ENCODE data around the gene PRKG1. TPM values are rescaled to one million over a fixed set of nuclear protein-coding genes. Genes with fewer than 3 reads are reported as not detected.

PRKG1 gene
- total and polyA plus RNA-seq, 8 donors = 1.2 to 9.6 (median 2.9) TPM

DNA sequence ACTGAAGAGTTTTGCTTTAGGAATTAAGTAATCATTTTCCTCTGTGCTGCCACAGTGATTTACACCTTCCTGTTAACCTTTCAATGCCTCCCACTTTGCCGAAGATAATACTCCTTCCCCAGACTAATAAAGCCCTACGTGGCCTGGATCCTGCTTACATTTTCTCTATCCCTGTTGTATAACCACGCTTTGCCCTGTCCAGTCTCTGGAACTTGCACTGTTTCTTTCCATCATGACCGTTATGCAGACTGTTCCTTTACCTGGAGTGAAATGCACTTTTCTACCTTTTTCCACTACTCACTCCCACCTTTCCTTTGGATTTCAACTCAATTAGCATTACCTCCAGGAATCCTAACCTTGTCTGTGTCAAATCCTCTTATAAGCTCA lies 154.4 kb downstream of the PRKG1 start:
- intact Hi-C loops (cut with DNase I) = no loop called here
- no peak overlapping the region for H3K4me3 ChIP-seq
- no peaks in the 10 kb centered on the region for H3K27me3 ChIP-seq
- FAIRE-seq = no peak
- H3K4me1 ChIP-seq = peaks cover 0 to 3% (median 0%) of the 10 kb centered on the region in 3 donors
- no peak for ATAC-seq
- H3K9me3 ChIP-seq = no peaks in the 10 kb centered on the region
- no peaks in the 10 kb centered on the region for H3K36me3 ChIP-seq
- WGBS, 2 donors = 79 to 83% methylated on average over 4 of the region's 4 CpGs
- DNase-seq = no peak
- no peak overlapping the region for H3K27ac ChIP-seq
- TF ChIP-seq, protein P1, sequence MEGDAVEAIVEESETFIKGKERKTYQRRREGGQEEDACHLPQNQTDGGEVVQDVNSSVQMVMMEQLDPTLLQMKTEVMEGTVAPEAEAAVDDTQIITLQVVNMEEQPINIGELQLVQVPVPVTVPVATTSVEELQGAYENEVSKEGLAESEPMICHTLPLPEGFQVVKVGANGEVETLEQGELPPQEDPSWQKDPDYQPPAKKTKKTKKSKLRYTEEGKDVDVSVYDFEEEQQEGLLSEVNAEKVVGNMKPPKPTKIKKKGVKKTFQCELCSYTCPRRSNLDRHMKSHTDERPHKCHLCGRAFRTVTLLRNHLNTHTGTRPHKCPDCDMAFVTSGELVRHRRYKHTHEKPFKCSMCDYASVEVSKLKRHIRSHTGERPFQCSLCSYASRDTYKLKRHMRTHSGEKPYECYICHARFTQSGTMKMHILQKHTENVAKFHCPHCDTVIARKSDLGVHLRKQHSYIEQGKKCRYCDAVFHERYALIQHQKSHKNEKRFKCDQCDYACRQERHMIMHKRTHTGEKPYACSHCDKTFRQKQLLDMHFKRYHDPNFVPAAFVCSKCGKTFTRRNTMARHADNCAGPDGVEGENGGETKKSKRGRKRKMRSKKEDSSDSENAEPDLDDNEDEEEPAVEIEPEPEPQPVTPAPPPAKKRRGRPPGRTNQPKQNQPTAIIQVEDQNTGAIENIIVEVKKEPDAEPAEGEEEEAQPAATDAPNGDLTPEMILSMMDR (IDR thresholded peaks at IDR 0.05) = no peak

DNA sequence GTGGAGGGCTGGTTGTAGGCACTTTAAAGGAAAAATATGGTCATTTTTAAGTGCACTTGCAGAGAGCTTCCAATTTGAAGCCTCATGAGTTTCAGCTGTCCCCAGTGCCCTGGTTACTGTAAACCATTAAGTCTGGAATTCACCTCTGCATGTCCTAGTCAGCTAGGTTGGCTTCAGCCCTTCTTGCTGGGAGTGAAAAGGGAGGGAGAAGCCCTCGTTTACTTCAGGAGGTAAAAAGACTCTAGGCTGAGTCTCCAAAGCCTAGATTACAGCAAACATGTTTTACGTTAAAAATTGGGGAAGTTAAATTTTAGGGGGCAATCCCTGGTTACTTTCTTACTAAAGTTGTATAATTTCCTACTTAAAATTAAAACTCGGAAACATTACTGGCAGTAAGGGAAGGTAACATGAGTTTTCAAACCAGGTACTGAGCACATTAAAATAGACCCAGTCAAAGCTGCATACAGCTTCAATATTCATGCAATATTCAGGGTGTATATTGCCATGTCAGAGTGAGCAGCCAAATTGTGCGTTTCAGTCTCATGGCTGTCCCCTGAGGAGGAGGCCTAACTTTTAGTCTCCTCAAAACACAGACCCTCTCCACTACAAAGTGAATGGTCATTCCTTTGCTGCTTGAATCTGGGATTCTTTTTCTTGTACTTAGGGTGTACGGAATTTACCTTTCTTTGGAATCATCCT lies 156.7 kb downstream of the PRKG1 start:
- Histone ChIP-seq H3K27me3 (no peaks in the 10 kb centered on the region), H3K9me3 (no peaks in the 10 kb centered on the region), H3K4me1 (peaks cover 0 to 3% (median 0%) of the 10 kb centered on the region in 3 donors), H3K36me3 (no peaks in the 10 kb centered on the region), H3K4me3 (no peak overlapping the region), H3K27ac (no peak overlapping the region)
- TF ChIP-seq, protein P1 (IDR thresholded peaks at IDR 0.05) = no peak
- ATAC-seq = no peak
- intact Hi-C loops (cut with DNase I) = no loop called here
- DNase-seq = no peak
- 82 to 85% methylated on average over 5 of the region's 5 CpGs for WGBS, 2 donors
- no peak for FAIRE-seq

DNA sequence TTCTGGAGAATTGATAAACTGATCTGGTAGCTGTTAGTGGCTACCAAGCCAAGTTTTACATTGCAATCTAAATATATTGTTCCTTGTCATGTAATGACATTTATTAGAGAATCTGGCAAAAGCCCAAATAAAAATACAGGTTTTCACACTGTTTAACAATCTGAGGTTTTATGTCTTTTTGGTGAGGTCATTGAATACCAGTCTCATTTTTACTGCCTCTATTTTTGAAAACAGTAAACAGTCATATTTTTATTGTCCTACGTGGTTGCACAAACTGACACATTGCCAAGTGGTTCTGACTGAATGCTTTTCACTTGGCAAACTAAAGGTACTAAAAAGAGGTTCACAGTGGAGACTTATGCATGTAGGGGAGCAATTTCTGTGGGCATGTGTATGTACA lies 157.5 kb downstream of the PRKG1 start:
- H3K4me3 ChIP-seq = no peak overlapping the region
- FAIRE-seq (peak; percentile 66), ATAC-seq (no peak), DNase-seq (no peak)
- no peaks in the 10 kb centered on the region for H3K9me3 ChIP-seq
- WGBS, 2 donors = 50 to 64% methylated on average over 1 of the region's 1 CpG
- TF ChIP-seq, protein P1 (IDR thresholded peaks at IDR 0.05) = no peak
- no peaks in the 10 kb centered on the region for H3K27me3 ChIP-seq
- intact Hi-C loops (cut with DNase I) = no loop called here
- H3K4me1 ChIP-seq = peaks cover 0 to 3% (median 0%) of the 10 kb centered on the region in 3 donors
- H3K36me3 ChIP-seq = no peaks in the 10 kb centered on the region
- no peak overlapping the region for H3K27ac ChIP-seq

DNA sequence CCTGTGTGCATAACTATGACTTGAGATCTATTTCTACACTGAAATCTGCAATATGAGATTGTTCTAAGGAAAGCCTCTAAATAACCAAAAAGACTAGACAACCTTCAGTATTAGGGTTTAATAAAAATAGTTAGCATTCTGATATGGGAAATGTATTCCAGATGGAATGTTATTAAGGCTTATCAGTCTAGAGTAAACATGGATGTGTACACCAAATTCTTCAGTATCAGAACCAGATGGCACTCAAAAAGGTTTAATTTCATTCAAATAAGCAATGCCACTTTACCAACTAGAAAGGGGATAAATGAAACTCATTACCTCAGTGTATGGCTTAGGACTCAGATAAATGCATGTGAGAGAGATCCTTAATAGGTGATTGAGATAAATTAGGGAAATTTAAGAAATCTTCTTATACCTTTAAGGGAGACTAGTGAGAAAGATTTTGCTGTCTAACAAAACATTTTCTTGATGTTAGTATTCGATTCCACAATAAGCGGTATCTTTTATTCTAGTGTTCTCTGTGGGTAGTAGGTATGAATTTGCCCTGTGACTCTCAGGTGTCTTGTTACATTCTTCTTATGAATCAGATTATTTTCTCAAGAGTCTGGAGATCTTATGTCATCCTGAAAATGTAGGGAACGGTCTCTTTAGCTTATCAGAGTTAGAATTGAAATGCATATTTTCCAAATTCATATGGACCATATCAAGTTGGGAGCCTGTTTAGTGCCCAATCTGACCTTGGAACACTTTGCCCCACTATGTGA lies 159.2 kb downstream of the PRKG1 start:
- no peaks in the 10 kb centered on the region for H3K9me3 ChIP-seq
- DNase-seq (no peak), FAIRE-seq (no peak), ATAC-seq (no peak)
- no peak overlapping the region for H3K4me3 ChIP-seq
- intact Hi-C loops (cut with DNase I) = no loop called here
- TF ChIP-seq, protein P1 (IDR thresholded peaks at IDR 0.05) = no peak
- WGBS, 2 donors = 93 to 96% methylated on average over 3 of the region's 3 CpGs
- no peaks in the 10 kb centered on the region for H3K36me3 ChIP-seq
- no peaks in the 10 kb centered on the region for H3K27me3 ChIP-seq
- H3K4me1 ChIP-seq = no peaks in the 10 kb centered on the region
- no peak overlapping the region for H3K27ac ChIP-seq

DNA sequence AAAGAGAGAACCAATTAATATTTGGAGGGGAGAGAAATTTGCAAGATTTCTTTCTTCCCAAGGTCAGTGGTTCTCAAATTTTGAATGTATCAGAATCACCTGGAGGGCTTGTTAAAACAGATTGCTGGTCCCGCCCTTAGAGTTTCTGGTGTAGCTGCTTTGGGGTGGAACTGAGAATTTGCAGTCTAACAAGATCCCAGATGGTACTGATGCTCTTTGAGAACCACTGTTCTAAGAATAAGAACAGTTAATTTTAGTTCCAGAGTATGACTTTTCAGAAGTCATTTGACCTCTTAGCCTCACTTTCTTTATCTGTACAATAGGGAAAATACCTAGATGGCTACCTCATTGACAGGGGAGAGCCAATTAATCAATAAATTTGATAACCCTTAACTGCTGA lies 161.6 kb downstream of the PRKG1 start:
- H3K36me3 ChIP-seq = no peaks in the 10 kb centered on the region
- intact Hi-C loops (cut with DNase I) = no loop called here
- no peaks in the 10 kb centered on the region for H3K27me3 ChIP-seq
- ATAC-seq (no peak), FAIRE-seq (no peak), DNase-seq (no peak)
- H3K4me1 ChIP-seq = no peaks in the 10 kb centered on the region
- no peak overlapping the region for H3K27ac ChIP-seq
- H3K9me3 ChIP-seq = no peaks in the 10 kb centered on the region
- H3K4me3 ChIP-seq = no peak overlapping the region
- TF ChIP-seq, protein P1 (IDR thresholded peaks at IDR 0.05) = no peak
- 100% methylated on average over 1 of the region's 1 CpG for WGBS, 2 donors
